IMR-90 (cell line): ENCODE results near the gene GGNBP2. TPM values are rescaled to one million over a fixed set of nuclear protein-coding genes. Genes with fewer than 3 reads are reported as not detected.

Source experiments
- ATAC-seq: fragments of 200-7000 bp; cut with Tn5 transposase; 2 replicates; pipeline ENCODE4 v1.9.1; 2020; ENCODE audit warnings: low read depth, mild to moderate bottlenecking, moderate library complexity
- BruUV-seq: library from RNA; stranded (reverse); fragments of 400-500 nt; replicated peaks from 2 replicates; lab custom pipeline; 2021; lab: Mats Ljungman, UMichigan
- CTCF ChIA-PET: fragments of 300-600 bp; formaldehyde crosslinking; extraction: SDS; loops from one replicate; lab custom pipeline; 2021; ENCODE audit warnings: antibody characterized with exemption; lab: Yijun Ruan, JAX
- POLR2A ChIA-PET: fragments of 300-600 bp; sonication (Branson Sonifier 250); formaldehyde crosslinking; loops from one replicate; lab custom pipeline; 2022; ENCODE audit warnings: antibody characterized with exemption; ENCODE audit not compliant: unreplicated experiment; lab: Charles Lee
- DNase-seq: peaks from one replicate; pipeline ENCODE4 v3.0.0; 2013
- H2AFZ ChIP-seq: replicated peaks from 2 replicates; pipeline ENCODE3; 2013; ENCODE audit warnings: low read length, mild to moderate bottlenecking; ENCODE audit not compliant: poor library complexity
- H2AK5ac ChIP-seq: 2 replicates; pipeline ENCODE4 v1.6.1; 2013; ENCODE audit warnings: low read depth, low read length, inconsistent platforms
- H2AK9ac ChIP-seq: replicated peaks from 2 replicates; pipeline ENCODE3; 2013; ENCODE audit warnings: mild to moderate bottlenecking, low read depth, low read length, moderate library complexity; ENCODE audit not compliant: poor library complexity
- H2BK120ac ChIP-seq: 2 replicates; pipeline ENCODE4 v1.6.1; 2013; ENCODE audit warnings: low read depth, low read length, inconsistent platforms
- H2BK15ac ChIP-seq: 3 replicates; pipeline ENCODE4 v1.6.1; 2013; ENCODE audit warnings: low read depth, low read length, inconsistent platforms
- H2BK20ac ChIP-seq: 2 replicates; pipeline ENCODE4 v1.6.1; 2013; ENCODE audit warnings: low read depth, mild to moderate bottlenecking, inconsistent platforms, low read length, moderate library complexity
- H2BK5ac ChIP-seq: 2 replicates; pipeline ENCODE4 v1.6.1; 2013; ENCODE audit warnings: mild to moderate bottlenecking, low read depth, low read length, inconsistent platforms; ENCODE audit not compliant: poor library complexity, severe bottlenecking
- H3K14ac ChIP-seq: replicated peaks from 2 replicates; pipeline ENCODE4 v1.6.1; 2013; ENCODE audit warnings: low read depth, low read length, inconsistent platforms
- H3K18ac ChIP-seq: 2 replicates; pipeline ENCODE4 v1.6.1; 2013; ENCODE audit warnings: low read depth, low read length, control low read depth
- H3K23ac ChIP-seq: 2 replicates; pipeline ENCODE4 v1.6.1; 2013; ENCODE audit warnings: low read depth, low read length, inconsistent platforms
- H3K27ac ChIP-seq: 2 replicates; pipeline ENCODE4 v1.5.1; 2013; ENCODE audit warnings: mild to moderate bottlenecking, control low read depth, low read length; ENCODE audit not compliant: insufficient read depth
- H3K27me3 ChIP-seq: 2 replicates; pipeline ENCODE4 v1.6.1; 2013; ENCODE audit warnings: low read length; ENCODE audit not compliant: control insufficient read depth, insufficient read depth
- H3K36me3 ChIP-seq: 2 replicates; pipeline ENCODE4 v1.6.1; 2013; ENCODE audit warnings: low read length, mixed read lengths; ENCODE audit not compliant: control insufficient read depth, insufficient read depth
- H3K4ac ChIP-seq: 2 replicates; pipeline ENCODE4 v1.6.1; 2013; ENCODE audit warnings: low read depth, low read length, inconsistent platforms
- H3K4me1 ChIP-seq: 2 replicates; pipeline ENCODE4 v1.6.1; 2013; ENCODE audit warnings: low read length, mixed read lengths; ENCODE audit not compliant: control insufficient read depth, insufficient read depth
- H3K4me2 ChIP-seq: 2 replicates; pipeline ENCODE4 v1.6.1; 2013; ENCODE audit warnings: low read depth, mild to moderate bottlenecking, control low read depth, low read length, moderate library complexity
- H3K4me3 ChIP-seq: 2 replicates; pipeline ENCODE4 v1.5.1; 2013; ENCODE audit warnings: low read depth, mild to moderate bottlenecking, control low read depth, low read length, moderate library complexity; ENCODE audit not compliant: insufficient read depth
- H3K56ac ChIP-seq: 2 replicates; pipeline ENCODE4 v1.6.1; 2013; ENCODE audit warnings: low read length, inconsistent platforms; ENCODE audit not compliant: insufficient read depth; ENCODE audit errors: extremely low read depth
- H3K79me1 ChIP-seq, 2 experiments: 2 replicates each; pipeline ENCODE4 v1.6.1; 2013; ENCODE audit warnings: low read length in 2 of 2, inconsistent platforms in 1 of 2, low read depth in 1 of 2
- H3K9ac ChIP-seq: 2 replicates; pipeline ENCODE4 v1.6.1; 2013; ENCODE audit warnings: low read depth, low read length, control low read depth
- H3K9me1 ChIP-seq: 2 replicates; pipeline ENCODE4 v1.6.1; 2013; ENCODE audit warnings: low read length, inconsistent platforms; ENCODE audit not compliant: insufficient read depth
- H3K9me3 ChIP-seq: 2 replicates; pipeline ENCODE4 v1.6.1; 2013; ENCODE audit warnings: low read length; ENCODE audit not compliant: control insufficient read depth, insufficient read depth
- H4K20me1 ChIP-seq: 2 replicates; pipeline ENCODE4 v1.6.1; 2013; ENCODE audit warnings: low read length, inconsistent platforms; ENCODE audit not compliant: insufficient read depth
- H4K5ac ChIP-seq: 2 replicates; pipeline ENCODE4 v1.6.1; 2013; ENCODE audit warnings: mild to moderate bottlenecking, low read depth, low read length, control low read depth
- H4K8ac ChIP-seq, 2 experiments: 2 replicates each; pipeline ENCODE4 v1.6.1; 2013; ENCODE audit warnings: low read depth in 2 of 2, low read length in 2 of 2, control low read depth in 1 of 2, inconsistent platforms in 1 of 2
- H4K91ac ChIP-seq: 2 replicates; pipeline ENCODE4 v1.6.1; 2013; ENCODE audit warnings: low read depth, low read length, inconsistent platforms; ENCODE audit not compliant: insufficient read depth
- BHLHE40 ChIP-seq: fragments of 150-350 bp; IDR thresholded peaks from 2 replicates; pipeline ENCODE4 v1.6.1; 2016; ENCODE audit warnings: mild to moderate bottlenecking, low read depth, low read length
- CEBPB ChIP-seq: IDR thresholded peaks from 2 replicates; pipeline ENCODE4 v1.6.1; 2012; ENCODE audit warnings: low read depth, low read length, improper control_type of control experiment
- CHD1 ChIP-seq: IDR thresholded peaks from 2 replicates; pipeline ENCODE4 v1.6.1; 2012; ENCODE audit warnings: low read depth, low read length, improper control_type of control experiment
- FOS ChIP-seq: fragments of 150-350 bp; IDR thresholded peaks from 2 replicates; pipeline ENCODE4 v1.6.1; 2016; ENCODE audit warnings: low read depth, low read length
- MAFK ChIP-seq: IDR thresholded peaks from 2 replicates; pipeline ENCODE4 v1.6.1; 2012; ENCODE audit warnings: low read depth, low read length, improper control_type of control experiment
- MAZ ChIP-seq: IDR thresholded peaks from 2 replicates; pipeline ENCODE4 v1.6.1; 2012; ENCODE audit warnings: low read depth, mild to moderate bottlenecking, low read length, improper control_type of control experiment, moderate library complexity, borderline replicate concordance
- MXI1 ChIP-seq: IDR thresholded peaks from 2 replicates; pipeline ENCODE4 v1.6.1; 2012; ENCODE audit warnings: low read depth, mild to moderate bottlenecking, low read length, moderate library complexity, borderline replicate concordance
- NFE2L2 ChIP-seq: fragments of 150-350 bp; IDR thresholded peaks from 2 replicates; pipeline ENCODE4 v1.6.1; 2016; ENCODE audit warnings: low read depth, mild to moderate bottlenecking, low read length
- POLR2A ChIP-seq: IDR thresholded peaks from 2 replicates; pipeline ENCODE4 v1.6.1; 2012; ENCODE audit warnings: mild to moderate bottlenecking, low read depth, low read length
- RAD21 ChIP-seq: IDR thresholded peaks from 2 replicates; pipeline ENCODE4 v1.6.1; 2012; ENCODE audit warnings: low read length, improper control_type of control experiment
- RCOR1 ChIP-seq: IDR thresholded peaks from 2 replicates; pipeline ENCODE4 v1.6.1; 2012; ENCODE audit warnings: mild to moderate bottlenecking, low read length, improper control_type of control experiment; ENCODE audit not compliant: insufficient replicate concordance
- RFX5 ChIP-seq: IDR thresholded peaks from 2 replicates; pipeline ENCODE4 v1.8.0; 2012; ENCODE audit warnings: low read depth, mild to moderate bottlenecking, low read length, moderate library complexity
- SMC3 ChIP-seq: fragments of 150-350 bp; IDR thresholded peaks from 2 replicates; pipeline ENCODE4 v1.6.1; 2016; ENCODE audit warnings: low read depth, mild to moderate bottlenecking, antibody characterized with exemption, low read length, moderate library complexity
- WGBS, 2 experiments: methylation state at CpG; one replicate each; pipeline versions ENCODE4 v1.1.5 to v1.1.7; 2013; ENCODE audit warnings: missing lambda C conversion rate in 2 of 2; ENCODE audit not compliant: insufficient read length in 1 of 2; ENCODE audit errors: extremely low coverage in 2 of 2; 5-methylcytosine and 5-hydroxymethylcytosine counted together
- dilution Hi-C: fragments of 300-500 bp; cut with HindIII; formaldehyde crosslinking; loops from one replicate; pipeline ENCODE4 v1.14.3; 2018; ENCODE audit warnings: low sequenced_read_pairs; ENCODE audit not compliant: unreplicated experiment
- in situ Hi-C: fragments of 300-500 bp; cut with MboI; formaldehyde crosslinking; loops from 3 replicates; pipeline ENCODE4 v1.14.3; 2019; ENCODE audit warnings: low sequenced_read_pairs, inconsistent platforms, mixed read lengths
- intact Hi-C: fragments of 100-400 bp; cut with micrococcal nuclease; formaldehyde crosslinking; loops from 2 replicates; pipeline ENCODE4 v1.10.0; 2022
- polyA plus RNA-seq, 3 experiments: library from polyadenylated mRNA; depleted of rRNA; stranded (reverse); fragments of >200 nt; gene quantifications; 2 replicates each; pipeline ENCODE4 v1.2.3, GENCODE V29; 2012; ENCODE audit warnings: low replicate concordance in 1 of 3
- total RNA-seq: library from RNA; depleted of rRNA; stranded (reverse); fragments of >200 nt; gene quantifications from 2 replicates; pipeline ENCODE4 v1.2.3, GENCODE V29; 2012
- TF ChIP-seq, protein P1 (sequence below): fragments of 150-350 bp; IDR thresholded peaks from 2 replicates; pipeline ENCODE4 v1.6.1; 2016; ENCODE audit warnings: low read depth, mild to moderate bottlenecking, low read length, moderate library complexity, borderline replicate concordance
- TF ChIP-seq, protein P2 (sequence below): conservative IDR thresholded peaks from 2 replicates; pipeline ENCODE4 v1.5.1; 2012; ENCODE audit warnings: mild to moderate bottlenecking, low read depth, low read length, improper control_type of control experiment
- TF ChIP-seq, protein P3 (sequence below): fragments of 150-350 bp; IDR thresholded peaks from 2 replicates; pipeline ENCODE4 v1.6.1; 2017; ENCODE audit warnings: mild to moderate bottlenecking, antibody characterized with exemption, low read length, low read depth

The GGNBP2 gene
- total and polyA plus RNA-seq, 2 of the 4 experiments (the other 2 are of a cell fraction) = 40.7 to 56.2 TPM

DNA sequence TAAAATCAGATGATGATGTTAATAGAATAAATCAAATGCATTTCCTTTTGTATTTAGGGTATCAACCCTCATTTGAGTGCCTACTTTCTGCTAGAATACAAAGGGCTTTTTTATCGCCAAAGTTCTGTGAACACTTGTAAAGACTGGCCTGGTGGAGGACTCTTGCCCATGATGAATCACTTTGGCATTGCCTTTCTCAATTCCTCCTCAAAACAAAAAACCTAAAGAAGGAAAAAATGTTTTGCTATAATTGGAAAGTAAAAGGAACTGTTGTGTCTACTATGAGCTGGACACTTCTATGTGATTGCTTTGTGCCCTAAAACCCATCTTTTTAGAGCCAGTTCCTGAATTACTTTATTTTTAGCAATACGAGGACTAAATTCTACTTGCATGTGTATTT, 34.0 kb downstream of the GGNBP2 start:
- Histone ChIP-seq H3K23ac (no peak overlapping the region), H3K27ac (no peak overlapping the region), H3K4me3 (no peak overlapping the region), H3K9me1 (peaks cover 6% of the 10 kb centered on the region), H3K4me2 (no peak overlapping the region), H3K18ac (no peak overlapping the region), H3K9me3 (no peaks in the 10 kb centered on the region), H3K79me1 (peaks cover 22 to 49% of the 10 kb centered on the region in 2 experiments), H2BK5ac (no peak overlapping the region), H4K5ac (no peak overlapping the region), H4K8ac (no peak overlapping the region), H4K91ac (no peak overlapping the region), H4K20me1 (peaks cover 37% of the 10 kb centered on the region), H3K56ac (no peak overlapping the region), H2BK20ac (no peak overlapping the region), H2BK15ac (no peak overlapping the region), H3K4ac (no peak overlapping the region), H3K4me1 (no peaks in the 10 kb centered on the region), H2AK5ac (no peak overlapping the region), H2AK9ac (no peak overlapping the region), H2BK120ac (no peak overlapping the region), H3K14ac (no peak overlapping the region), H3K36me3 (peaks cover 40% of the 10 kb centered on the region), H3K9ac (no peak overlapping the region), H3K27me3 (no peaks in the 10 kb centered on the region), H2AFZ (no peak overlapping the region)
- CTCF ChIA-PET = no interaction called here
- no CpG with 5 or more reads among the region's 2 CpGs for WGBS, 2 experiments
- ATAC-seq = peak; percentile 66
- POLR2A ChIA-PET = no interaction called here
- dilution Hi-C loops (no loop called here), intact Hi-C loops (no loop called here), in situ Hi-C loops (no loop called here)
- peak; percentile 44 for DNase-seq
- no peak for TF ChIP-seq MXI1
- TF ChIP-seq, protein P1, sequence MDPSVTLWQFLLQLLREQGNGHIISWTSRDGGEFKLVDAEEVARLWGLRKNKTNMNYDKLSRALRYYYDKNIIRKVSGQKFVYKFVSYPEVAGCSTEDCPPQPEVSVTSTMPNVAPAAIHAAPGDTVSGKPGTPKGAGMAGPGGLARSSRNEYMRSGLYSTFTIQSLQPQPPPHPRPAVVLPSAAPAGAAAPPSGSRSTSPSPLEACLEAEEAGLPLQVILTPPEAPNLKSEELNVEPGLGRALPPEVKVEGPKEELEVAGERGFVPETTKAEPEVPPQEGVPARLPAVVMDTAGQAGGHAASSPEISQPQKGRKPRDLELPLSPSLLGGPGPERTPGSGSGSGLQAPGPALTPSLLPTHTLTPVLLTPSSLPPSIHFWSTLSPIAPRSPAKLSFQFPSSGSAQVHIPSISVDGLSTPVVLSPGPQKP = no peak
- no peak for TF ChIP-seq MAFK
- TF ChIP-seq SMC3 = no peak
- TF ChIP-seq BHLHE40 = no peak
- TF ChIP-seq CHD1 = no peak
- no peak for TF ChIP-seq FOS
- no peak for TF ChIP-seq CEBPB
- TF ChIP-seq, protein P2, sequence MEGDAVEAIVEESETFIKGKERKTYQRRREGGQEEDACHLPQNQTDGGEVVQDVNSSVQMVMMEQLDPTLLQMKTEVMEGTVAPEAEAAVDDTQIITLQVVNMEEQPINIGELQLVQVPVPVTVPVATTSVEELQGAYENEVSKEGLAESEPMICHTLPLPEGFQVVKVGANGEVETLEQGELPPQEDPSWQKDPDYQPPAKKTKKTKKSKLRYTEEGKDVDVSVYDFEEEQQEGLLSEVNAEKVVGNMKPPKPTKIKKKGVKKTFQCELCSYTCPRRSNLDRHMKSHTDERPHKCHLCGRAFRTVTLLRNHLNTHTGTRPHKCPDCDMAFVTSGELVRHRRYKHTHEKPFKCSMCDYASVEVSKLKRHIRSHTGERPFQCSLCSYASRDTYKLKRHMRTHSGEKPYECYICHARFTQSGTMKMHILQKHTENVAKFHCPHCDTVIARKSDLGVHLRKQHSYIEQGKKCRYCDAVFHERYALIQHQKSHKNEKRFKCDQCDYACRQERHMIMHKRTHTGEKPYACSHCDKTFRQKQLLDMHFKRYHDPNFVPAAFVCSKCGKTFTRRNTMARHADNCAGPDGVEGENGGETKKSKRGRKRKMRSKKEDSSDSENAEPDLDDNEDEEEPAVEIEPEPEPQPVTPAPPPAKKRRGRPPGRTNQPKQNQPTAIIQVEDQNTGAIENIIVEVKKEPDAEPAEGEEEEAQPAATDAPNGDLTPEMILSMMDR = no peak
- TF ChIP-seq RAD21 = no peak
- no peak for TF ChIP-seq RCOR1
- TF ChIP-seq NFE2L2 = no peak
- TF ChIP-seq RFX5 = no peak
- no peak for TF ChIP-seq MAZ
- TF ChIP-seq, protein P3, sequence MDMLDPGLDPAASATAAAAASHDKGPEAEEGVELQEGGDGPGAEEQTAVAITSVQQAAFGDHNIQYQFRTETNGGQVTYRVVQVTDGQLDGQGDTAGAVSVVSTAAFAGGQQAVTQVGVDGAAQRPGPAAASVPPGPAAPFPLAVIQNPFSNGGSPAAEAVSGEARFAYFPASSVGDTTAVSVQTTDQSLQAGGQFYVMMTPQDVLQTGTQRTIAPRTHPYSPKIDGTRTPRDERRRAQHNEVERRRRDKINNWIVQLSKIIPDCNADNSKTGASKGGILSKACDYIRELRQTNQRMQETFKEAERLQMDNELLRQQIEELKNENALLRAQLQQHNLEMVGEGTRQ = no peak
- no peak for TF ChIP-seq POLR2A
- no TSS peak for BruUV-seq
